Stimulated activated CD4-positive, alpha-beta T cell treated with anti-CD3 and anti-CD28 coated beads, Interleukin-12 subunit alpha, Interleukin-12 subunit beta, amount 100 ng/mL, for 48 hours (primary cell): Measurements from ENCODE around the gene AP3B1.

Experiments
- DNase-seq, 3 donors: peaks; one replicate each; pipeline ENCODE4 v3.0.0-alpha.2; 2020; ENCODE audit warnings: low read depth in 2 of 3, low spot score in 1 of 3

AP3B1 gene

DNA sequence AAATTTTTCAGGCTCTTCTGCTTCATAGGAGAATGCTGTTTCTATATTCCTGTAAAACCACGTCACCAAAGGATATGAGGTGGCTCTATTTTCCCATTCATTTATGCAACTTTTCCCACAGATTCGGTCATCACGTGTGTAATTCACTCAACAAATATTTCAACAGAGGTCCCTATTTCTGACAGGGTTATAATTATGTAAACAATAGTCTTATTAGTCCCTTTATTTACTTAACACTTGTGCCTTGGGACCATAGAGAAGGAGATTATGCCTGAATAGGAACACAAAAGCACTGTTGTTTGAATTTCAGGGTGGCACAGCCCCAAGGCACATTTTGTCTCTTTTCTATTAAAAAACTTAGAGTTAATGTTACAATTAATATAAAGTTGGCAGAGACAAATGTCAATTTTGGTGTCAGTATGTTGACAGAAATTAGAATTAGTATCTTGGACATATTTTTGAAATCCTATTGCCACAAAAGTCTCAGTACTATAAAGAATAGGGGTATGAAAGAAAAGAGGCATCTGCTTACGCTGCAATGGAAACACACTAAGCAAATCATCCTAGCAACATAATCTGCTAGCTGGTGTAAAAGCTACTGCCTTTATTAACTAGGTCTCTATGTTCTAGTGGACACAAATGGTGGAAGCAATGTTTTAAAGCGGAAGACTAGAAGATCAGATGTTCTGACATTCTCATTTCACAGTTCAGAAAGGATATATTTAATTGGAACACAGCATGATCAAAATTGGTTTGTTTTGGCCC lies 289.3 kb downstream of the AP3B1 start:
- DNase-seq, result no peak

DNA sequence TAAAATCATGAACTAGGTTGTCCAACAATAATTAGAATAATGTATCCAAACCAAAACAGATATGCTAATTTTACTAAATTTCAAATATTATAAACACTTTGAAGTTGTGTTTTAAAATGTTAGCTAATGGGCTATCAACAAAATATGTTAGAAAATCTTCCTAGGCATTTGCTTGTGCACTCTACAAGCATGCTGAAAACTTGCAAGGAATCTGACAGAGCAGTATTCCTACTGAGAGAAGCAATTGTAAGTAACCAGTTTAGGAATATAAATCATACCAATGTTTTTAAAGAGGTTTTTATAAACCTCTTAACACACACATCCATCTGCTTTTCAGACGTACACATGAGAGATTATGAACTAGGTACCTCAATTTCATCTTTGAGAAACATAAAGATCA lies 289.9 kb downstream of the AP3B1 start:
- DNase-seq, result no peak

GRCh38 chr5:78003919-78004318 lies 290.6 kb downstream of the AP3B1 start:
- DNase-seq, result no peak

GRCh38 chr5:78003450-78003849 lies 291.0 kb downstream of the AP3B1 start:
- no peak for DNase-seq

DNA sequence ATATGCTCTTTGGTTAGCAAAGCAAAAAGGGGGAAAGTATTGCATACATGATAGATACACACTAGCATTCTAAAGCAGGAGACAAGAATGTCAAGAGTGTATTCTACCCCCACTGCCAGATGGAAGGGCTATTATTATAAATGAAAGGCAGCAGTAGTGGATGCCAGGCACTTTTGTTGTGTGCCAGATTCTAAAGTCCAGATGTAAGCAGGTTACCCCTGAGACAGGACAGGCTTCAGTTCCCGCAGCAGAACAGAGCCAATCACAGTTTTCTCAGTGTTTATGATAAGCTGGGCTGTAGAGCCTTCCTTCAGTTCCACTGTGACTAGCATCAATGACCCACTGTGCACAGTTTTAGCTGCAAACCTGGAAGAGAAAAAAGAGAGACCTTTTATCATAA lies 291.8 kb downstream of the AP3B1 start:
- no peak for DNase-seq

DNA sequence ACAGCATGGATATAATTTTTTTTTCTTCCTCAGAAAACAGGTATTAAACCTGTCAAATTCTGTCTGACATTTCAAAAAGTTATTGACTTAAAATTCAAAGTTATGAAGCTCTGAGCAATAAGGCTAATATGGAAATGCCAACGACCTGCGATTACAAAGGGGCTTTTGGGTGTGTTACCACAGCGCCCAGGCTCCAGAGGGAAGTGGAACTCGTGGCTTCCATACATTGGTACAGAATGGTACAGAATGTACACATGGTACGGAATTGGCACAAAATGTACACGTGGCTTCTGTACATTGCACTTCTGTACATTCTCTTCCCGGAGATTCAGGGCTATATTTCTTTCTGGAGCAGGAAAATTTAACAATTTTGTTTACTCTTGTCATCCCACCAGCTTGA lies 293.3 kb downstream of the AP3B1 start:
- DNase-seq, result no peak

DNA sequence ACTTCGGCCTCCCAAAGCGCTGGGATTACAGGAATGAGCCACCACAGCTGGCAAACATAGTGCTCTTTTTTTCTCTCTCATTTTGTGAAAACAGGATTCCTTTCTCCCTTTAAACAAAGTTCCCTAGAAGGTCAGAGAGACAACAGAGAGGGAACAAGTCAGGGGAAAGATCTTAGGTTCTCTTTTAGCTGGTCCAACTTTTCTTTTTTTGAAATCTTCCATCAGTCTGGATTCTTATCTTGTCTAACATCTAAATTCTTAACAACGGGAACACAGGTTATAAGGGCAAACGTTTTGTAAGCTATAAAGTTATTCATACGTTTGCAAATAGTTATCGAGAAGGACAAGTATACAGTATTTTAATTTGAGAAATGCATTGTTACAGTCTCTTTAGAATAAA lies 294.3 kb downstream of the AP3B1 start:
- no peak for DNase-seq

- DNase-seq, result no peak
Observed at GRCh38 chr5:77999399-77999798, 295.1 kb downstream of the AP3B1 start.

GRCh38 chr5:77996943-77997342 lies 297.6 kb downstream of the AP3B1 start:
- no peak for DNase-seq

GRCh38 chr5:77995793-77996409 lies 298.6 kb downstream of the AP3B1 start:
- DNase-seq, result no peak

GRCh38 chr5:77994943-77995342 lies 299.6 kb downstream of the AP3B1 start:
- no peak for DNase-seq

DNA sequence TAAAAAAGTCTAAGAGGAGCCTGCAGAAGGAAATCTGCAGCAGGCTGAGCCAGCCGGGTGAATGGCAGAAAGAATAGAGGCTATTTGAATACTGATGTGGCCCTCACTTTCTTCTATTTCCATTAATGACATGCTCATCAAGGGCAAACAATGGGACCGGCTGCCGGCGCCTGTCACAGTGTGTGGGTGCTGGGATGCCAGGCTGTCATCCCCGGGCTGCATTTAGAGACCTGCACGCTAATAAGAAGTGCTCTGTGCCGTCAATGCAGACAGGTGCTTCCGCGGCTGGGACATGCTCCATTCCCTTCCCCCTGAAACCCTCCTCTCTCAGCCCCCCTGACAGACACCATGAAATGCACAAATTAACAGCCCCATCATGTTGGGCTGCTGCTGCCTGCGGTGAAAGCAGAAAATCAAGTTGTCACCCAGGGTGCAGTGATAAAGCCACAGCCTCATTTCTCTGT lies 300.6 kb downstream of the AP3B1 start:
- DNase-seq, result no peak

- DNase-seq, result no peak
Observed at GRCh38 chr5:77993141-77993854, 301.2 kb downstream of the AP3B1 start.

- no peak for DNase-seq
Observed at GRCh38 chr5:77991084-77991483, 303.4 kb downstream of the AP3B1 start.

GRCh38 chr5:77990020-77990419 lies 304.5 kb downstream of the AP3B1 start:
- no peak for DNase-seq

GRCh38 chr5:77987988-77988387 lies 306.5 kb downstream of the AP3B1 start:
- no peak for DNase-seq

- no peak for DNase-seq
Observed at GRCh38 chr5:77987331-77987730, 307.2 kb downstream of the AP3B1 start.

DNA sequence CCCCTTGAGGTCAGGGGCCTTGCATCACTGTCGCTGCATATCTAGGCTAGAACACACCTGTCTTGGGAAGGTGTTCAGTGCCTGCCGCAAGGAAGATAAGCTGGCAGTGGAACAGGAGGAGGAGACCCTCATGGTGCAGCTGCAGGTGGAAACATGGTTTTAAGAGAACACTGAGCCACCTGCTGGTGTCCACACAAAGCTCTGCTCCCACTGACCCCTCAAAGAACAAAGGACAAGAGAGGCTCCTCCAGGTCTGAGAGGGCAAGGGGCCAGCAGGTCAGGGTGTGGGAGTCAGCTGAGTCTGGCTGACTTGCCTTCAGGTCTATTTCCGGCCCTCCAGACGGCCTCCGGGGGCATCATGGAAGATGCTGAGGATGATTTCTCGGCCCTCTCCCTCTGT lies 308.2 kb downstream of the AP3B1 start:
- DNase-seq, result no peak

GRCh38 chr5:77985247-77985646 lies 309.3 kb downstream of the AP3B1 start:
- DNase-seq, result no peak

GRCh38 chr5:77984587-77984986 lies 309.9 kb downstream of the AP3B1 start:
- DNase-seq, result no peak

DNA sequence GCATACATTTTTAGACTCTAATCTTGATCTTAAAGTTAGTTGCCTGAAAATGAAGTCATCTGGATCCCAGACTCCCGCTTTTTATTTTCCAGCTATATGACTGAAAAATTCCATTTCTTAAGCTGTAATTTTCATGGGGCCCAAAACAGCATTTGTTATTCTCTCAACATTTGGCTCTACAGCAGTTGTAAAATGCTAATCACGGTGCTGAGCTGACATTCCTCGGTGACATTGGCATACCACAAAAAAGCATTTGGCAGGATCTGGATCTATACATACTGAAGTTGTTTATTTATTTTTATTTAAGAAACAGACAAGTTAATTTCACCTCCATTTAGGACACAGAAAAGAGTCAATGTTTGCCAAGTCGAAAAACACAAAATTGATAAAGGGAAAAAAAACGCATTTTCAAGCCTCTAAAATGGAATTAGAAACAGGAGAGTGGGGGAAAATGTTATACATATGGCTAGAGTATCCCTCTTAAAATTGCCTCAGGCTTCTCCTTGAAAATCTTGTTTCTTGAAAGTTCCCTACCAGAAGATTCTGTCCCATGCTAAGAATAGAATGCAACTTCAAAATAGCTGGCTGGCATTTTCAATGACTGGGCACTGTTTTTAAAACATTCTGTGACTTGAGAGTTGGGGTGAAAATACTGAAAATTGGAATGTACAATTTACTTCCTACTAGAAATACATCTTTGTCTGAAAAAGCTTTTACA lies 310.9 kb downstream of the AP3B1 start:
- DNase-seq, result no peak

DNA sequence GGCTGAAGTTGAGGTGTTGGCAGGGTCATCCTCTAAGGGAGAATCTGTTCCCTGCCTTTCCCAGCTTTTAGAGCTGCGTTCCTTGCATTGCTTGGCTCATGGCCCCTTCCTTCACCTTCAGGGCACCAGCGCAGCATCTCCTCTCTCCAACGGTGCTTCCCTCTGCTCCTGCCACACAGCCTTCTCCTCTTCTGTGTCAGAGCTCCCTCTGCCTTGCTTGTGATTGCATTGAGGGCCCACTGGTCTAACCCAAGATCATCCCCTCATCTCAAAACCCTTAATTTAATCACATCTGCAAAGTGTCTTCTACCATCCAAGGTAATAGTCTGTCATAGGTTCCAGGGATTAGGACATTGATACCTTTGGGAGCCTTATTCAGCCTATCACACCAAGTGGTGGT lies 312.7 kb downstream of the AP3B1 start:
- DNase-seq, result no peak
